Limb (tissue), 2 donors: ENCODE results near the gene PAAF1.

ENCODE experiments used
- DNase-seq, 2 donors: peaks; one replicate each; pipeline ENCODE4 v3.0.0-alpha.2; 2016; ENCODE audit errors: extremely low spot score in 2 of 2

Gene PAAF1, protein sequence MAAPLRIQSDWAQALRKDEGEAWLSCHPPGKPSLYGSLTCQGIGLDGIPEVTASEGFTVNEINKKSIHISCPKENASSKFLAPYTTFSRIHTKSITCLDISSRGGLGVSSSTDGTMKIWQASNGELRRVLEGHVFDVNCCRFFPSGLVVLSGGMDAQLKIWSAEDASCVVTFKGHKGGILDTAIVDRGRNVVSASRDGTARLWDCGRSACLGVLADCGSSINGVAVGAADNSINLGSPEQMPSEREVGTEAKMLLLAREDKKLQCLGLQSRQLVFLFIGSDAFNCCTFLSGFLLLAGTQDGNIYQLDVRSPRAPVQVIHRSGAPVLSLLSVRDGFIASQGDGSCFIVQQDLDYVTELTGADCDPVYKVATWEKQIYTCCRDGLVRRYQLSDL

DNA sequence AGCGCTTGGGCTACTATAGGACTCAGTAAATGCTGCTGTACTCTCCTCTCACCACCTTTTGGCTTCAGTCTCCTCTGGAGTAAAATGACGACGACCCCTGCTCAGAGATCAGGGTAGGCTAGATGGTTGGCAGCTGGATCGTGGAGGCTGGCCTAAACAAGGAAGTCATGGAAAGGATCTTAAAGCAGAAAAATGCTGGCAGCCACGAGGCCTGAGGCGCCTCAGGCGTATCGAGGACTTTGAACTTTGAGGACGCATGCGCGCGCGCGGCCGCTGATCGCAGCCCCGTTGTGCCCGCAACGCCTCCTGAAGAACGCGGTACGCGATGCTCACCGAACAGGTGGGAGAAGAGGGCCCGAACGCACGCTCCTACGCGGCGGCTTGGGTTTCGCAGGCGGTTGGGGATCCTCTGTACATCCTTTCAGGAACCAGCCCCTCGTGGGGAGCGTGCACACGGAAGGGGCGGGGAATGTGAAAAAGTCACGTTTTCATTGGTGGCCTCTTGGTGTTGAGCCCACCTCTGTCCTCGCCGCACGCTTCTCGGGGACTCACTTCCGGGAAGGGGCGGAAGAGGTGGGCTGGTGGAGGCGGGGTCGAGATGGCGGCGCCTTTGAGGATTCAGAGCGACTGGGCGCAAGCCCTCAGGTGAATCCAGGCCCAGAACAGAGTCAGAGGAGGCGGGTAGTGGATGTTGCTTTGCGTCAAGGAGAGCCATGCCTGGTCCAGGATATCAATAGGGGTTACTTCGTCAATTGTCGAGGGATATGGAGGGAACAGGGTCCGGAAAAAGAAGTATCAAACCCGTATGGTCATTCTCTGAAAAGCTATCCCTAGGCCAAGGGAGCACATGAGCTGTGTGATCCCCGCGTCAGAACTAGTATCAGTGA is at the start of gene PAAF1, which contains the start of gene COA4:
Gene PAAF1, plus strand, starts transcription at position 576 of the 887 bp plus-strand sequence. Its CDS starts 23 bp downstream, at position 599.
Gene COA4, minus strand, starts transcription at position 423 of the 887 bp plus-strand sequence. CDS start 3,468 bp downstream, outside the sequence.
- peak; percentile 96 to 98 for DNase-seq

DNA sequence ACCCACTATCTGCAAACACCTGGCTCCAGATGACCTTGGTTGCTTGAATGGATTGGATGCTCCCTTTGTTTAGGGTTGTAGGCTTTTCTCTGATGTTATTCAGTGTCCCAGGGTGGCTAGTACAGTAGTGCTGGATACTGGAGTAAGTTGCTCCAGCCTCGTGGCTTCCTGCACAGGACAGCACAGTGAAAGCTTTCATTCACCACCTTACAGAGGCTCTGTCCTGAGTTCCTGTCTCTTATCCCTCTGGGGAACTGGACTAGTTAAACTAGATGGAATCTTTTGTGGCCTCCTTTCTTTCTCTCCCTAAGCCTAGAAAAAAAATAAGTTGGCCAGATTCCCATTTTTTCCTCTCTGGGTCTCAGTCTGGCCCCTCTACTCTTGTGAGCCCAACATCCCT is 46.5 kb upstream of the PAAF1 start:
- no peak for DNase-seq

DNA sequence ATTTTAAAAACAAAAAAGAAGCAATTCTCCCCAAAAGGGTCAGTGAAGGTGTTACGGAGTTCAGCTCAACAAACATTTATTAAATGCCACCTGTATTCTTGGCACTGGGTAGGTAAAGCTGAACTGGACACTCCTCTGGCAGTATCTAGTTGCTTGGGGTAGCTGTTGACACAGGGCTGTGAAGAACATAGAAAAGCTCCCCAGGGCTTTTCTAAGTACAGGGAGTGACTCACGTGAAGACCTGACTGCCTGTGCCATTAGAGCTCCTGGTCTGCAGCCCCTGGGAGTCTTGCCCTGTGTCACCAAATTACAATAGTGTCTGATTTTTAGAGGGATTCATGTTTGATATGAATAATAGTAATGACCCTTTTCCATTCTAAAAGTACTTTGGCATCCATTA is 43.7 kb upstream of the PAAF1 start:
- DNase-seq = no peak

DNA sequence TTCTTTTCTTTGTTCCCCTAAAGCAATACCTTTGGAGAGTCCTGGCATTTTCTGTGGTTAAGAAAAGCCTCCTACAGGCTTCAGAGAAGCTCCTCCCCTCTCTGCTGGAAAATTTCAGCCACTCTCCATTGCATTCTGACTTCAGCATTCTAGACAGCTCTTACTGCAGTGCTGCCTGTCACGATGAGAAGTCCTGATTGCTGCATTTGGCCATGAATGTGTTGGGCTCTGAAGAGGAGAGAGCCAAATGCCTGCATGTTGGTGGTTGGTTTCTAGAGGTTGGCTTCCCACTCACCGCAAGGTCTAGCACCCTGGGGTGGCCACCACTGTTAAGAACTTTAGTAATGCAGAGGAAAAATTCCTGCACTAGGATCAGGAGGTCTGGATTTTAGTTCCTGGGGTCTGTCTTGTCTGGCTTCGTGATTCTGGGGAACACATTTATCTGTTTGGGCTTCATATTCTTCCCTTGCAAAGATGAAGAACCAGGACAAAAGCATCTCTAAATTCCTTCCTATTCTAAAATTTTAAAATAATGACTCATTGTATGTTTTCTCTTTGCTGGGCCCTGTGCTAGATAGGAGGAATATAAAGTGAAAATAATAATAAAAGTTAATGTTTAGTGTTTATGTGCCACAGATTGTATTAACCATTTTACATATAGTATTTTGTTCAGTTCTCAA is 38.2 kb upstream of the PAAF1 start:
- no peak for DNase-seq

DNA sequence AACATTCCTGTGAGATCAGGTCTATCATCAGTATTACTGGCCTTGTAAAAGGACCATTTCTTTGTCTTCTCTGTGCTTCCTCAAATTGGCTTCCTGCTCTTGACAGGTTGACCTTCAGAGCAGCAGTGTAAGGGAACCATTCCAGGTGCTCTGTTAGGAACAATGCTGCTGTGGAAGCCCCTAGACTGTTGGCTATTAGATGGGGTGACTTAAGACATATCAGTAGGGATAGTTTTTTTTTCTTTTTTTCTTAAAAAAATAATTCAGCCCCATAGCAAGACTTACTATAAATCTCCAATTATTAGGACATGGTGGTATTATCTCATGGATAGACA is 37.7 kb upstream of the PAAF1 start:
- DNase-seq = no peak

DNA sequence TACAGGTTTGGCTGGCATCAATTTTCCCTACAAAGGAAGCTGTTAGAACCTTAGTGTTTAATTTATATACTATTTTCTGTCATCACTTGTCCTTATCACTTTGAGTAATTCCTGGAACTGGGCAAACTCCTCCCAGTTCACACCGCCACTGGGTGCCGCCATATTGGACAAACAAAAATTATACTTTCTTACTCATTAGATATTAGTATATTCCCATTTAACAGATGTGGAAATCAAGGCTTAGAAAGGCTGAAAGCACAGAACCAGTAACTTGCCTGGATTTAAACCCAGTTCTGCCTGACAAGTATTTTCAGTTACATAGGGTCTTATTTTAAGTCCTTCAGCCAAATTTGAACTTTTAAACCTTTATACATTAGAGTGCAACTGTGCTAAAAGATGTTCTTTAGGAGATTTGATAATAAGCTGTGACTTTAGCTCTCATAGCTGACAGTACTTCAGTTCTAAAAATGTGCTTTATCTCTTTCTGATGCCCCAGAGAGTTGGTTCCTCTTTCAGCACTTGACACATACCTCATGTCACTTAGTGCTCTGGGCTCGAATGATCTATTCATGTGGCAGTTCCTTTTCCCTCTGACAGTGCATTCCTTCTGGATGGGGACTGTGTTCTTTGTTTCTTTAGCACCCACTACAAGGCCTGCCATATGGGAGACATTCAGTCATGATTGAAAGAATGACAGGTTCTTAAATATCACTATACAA is 25.6 kb upstream of the PAAF1 start:
- no peak for DNase-seq

DNA sequence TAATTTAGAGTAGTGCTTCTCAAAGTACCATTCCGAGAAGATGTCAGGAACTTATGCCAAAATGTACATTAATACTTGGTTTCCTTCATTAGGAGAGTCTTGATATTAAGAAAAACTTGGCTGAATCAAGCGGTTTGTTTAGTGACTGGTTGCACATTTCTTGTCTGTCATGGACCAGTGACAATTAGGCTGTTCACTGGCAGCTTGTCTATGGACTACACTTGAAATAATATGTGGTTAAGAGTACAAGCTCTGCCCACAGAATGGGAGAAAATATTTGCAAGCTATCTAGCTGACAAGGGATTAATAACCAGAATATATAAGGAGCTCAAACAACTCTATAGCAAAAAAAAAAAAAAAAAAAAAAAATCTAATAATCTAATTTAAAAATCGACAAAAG is 24.8 kb upstream of the PAAF1 start:
- DNase-seq = no peak

DNA sequence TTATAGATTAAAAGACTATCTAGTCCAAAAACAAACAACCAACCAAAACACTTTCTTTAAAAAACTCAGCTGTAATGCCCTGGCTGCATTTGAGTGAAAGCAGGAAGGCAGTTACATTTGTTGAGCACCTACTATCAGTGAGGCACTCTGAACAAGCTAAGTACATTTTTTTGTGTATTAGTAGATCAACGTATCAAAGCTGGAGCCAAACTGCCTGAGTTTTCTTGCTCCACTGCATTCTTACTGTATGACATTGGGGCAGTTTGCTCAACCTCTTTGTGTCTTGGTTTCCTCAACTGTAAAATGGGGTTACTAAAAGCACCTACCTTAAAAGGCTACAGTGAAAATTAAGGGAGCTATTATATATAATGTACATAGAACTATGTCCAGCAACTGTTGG is 22.1 kb upstream of the PAAF1 start:
- DNase-seq = no peak

DNA sequence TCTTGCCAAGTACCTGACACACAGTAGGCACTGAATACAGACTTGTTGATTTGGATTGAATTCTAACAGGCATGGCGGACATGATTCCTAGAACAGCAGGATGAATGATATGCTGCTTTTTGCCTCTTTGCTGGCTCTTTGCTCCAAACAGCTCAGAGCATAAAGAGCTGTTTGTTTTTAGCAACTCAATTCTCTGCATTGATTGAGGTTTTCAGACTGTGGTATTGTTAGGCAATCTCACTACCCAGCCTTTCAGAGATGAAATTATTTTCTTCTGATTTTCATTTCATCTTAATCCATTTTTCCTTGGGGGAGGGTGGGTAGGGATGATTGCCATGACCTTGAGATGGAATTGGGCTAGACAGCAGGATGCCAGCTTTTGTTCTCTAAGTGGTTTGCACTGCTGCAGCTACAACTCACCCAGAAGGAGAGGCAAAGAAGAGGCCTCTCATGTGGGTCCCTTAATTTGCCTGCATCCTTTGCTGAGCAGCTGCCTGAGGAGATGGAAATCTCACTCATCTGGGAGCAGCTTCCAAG is 20.7 kb upstream of the PAAF1 start:
- DNase-seq = no peak

DNA sequence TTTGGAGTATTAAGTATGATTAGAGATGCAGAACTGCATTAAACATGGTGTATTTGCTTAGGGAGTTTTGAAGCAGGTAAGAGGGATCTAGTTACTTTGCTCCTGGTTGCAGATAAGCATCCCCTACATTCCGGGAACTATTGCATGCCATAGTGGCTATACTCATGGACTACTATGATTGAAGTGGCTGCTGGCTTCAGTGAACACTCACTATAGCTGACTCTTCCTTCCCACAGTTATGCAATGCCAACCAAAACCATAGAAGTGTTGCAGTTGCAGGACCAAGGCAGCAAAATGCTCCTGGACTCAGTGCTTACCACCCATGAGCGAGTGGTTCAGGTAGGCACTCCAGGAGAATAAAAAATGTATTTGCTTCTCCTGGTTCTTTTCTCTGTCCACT is 17.1 kb upstream of the PAAF1 start:
- DNase-seq = no peak

DNA sequence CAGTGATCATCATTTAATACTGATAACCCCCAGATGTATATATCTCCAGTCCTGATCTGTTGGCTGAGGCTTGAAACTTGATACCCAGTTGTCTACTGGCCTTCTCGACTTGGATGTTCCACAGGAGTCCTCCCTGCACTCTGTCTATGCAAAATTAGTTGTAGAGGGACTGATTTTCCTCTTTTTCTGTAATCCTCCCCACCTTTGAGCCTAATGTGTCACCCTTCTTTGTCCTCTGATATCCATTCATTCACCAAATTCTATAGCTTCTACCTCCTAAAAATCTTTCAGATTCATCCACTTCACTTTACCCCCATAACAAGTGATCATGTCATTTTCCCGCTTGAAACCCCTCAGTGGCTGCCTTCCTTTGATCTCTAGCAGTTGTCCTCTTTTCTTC is 16.6 kb upstream of the PAAF1 start:
- no peak for DNase-seq

DNA sequence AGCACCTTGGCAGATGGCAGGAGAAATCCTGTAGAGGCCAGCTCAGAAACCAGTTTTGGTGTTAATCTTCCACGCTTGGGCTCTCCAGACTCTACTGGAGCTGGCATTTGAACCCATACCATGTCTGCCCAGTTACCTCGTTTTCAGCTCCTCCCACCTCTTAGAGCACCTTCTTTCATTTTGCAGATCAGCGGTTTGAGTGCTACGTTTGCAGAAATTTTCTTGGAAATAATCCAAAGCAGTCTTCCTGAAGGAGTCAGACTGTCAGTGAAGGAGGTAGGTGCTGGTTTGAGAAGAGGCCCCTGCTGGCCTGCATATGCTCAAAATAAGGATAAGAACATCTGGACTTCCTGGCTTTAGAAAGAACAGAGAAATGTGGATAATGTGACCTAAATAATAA is 13.8 kb upstream of the PAAF1 start:
- no peak for DNase-seq

DNA sequence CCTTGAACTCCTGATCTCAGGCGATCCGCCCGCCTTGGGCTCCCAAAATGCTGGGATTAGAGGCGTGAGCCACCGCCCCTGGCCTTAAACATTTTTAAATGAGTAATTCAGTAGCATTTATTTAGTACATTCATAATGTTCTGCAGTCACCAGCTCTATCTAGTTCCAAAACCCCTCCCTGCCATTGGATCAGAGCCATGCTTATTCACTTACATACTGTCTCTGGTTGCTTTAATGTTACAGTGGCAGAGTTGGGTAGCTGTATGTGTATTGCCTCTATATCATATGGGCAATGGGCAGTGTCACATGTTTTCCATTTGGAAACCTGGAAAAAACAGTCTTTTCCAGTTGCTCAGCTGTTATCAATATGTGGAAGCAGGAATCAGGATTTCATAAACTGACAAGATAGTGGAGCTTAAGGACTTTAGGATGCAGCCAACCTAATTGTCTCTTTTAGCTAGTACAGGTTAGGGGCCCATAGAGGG is 10.7 kb upstream of the PAAF1 start:
- no peak for DNase-seq

DNA sequence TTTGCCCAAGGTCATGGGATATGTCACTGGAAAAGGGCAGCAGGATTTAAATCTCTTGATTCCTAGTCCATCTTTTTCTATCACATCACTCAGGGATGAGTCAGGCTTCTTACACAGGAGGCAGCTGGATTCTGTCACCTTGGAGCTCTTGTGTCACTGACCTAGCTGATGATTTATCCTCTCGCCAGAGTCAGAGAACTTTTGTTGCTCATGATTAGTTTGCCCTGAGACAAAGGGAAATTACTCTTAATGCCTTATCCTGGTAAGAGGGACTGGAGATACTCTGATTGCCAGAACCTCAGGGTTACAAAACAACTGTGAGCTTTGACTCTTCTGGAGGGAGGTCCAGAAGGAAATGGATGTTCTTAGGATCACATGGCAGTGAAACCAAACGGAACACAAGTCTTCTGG is 10.2 kb upstream of the PAAF1 start:
- DNase-seq = no peak

DNA sequence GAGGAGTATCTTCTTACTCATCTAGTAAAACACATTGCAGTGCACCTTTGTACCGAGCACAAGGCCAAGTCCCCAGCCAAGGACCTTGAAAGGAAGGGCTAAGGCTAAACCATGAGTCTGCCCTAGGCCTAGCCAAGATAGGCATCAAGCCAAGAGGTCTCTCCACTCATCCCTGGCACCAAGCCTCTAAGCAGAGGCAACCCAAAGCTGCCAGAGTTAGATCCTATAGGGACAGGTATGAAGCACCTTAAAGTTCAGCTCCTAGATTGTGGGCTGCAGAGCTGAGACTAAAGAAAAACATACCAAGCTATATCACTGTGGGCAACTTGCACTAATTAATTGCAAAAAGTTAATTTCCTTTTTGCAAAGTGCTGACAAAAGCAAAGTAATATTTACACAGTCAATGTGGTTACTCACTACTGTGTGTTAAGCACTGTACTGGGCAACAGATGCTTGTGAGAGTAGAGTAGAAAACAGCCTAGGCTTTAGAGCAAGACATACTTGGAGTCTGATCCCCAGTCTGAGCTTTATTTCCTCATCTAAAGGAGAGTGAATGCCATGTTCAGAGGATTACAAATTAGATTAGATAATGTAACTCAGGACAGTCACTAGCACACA is 7.4 kb upstream of the PAAF1 start:
- no peak for DNase-seq

DNA sequence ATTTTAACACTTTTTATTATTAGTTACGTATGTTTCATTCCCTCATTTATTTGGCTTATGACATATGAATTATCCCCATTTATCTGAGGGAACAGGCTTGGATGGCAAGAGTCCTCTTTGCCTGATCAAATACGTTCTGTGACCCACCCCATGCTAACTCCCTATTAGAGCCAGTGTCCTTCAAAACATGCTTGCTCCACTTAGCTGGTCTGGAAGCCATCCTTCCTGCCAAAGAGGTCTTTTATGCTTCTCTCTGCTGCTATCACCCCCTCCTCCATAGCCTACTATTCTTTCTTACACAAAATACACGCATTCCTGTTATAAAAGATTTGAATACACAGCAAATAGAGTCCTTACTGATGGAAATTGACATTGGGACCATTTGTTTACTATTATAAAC is 6.5 kb upstream of the PAAF1 start:
- DNase-seq = no peak

DNA sequence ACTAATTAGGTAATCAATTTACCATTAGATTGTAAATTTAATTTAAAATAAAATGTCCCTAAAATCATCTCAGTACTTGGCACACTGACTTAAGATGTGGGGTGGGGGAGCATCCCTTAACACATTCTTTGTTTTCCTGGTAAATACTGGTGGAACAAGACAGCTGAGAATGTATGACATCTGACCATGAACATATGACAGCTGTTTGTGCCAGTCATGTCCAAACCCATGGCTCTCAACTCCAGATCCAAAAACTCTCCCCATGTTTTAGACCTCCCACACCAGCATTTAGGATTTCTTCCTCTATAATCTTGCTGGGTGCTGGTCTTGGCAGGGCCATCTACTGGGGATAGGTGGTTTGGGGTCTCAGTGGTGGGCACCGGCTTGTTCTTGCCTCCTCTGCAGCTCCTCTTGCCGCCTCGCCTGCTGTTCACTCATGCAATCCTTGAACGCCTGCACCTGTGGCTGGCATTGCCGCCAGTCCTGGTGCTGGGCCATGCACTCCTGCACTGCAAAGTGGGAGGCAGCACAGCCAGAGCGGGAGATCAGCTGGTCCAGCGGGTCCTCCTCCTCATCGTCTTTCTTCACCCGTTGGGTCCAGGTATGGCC is 3.9 kb upstream of the PAAF1 start:
- peak; percentile 32 to 60 for DNase-seq

DNA sequence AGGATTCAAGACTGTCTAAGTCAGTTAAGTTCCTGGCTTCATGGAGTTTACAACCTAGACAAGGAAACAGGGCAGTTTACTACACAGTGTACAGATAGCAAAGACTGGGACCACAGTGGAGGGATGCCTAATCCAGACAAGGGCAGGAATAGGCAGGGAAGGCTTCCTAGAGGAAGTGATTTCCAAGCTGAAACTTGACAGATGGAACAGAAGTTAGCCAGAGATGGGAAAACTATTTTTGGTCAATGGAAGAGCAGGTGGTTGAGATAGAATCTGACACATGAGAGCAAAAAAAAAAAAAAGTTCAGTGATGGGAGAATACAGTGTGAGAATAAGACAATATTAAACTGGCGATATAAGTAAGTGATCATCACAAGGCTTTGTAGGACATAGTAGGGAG is 1.4 kb upstream of the PAAF1 start:
- DNase-seq = no peak

DNA sequence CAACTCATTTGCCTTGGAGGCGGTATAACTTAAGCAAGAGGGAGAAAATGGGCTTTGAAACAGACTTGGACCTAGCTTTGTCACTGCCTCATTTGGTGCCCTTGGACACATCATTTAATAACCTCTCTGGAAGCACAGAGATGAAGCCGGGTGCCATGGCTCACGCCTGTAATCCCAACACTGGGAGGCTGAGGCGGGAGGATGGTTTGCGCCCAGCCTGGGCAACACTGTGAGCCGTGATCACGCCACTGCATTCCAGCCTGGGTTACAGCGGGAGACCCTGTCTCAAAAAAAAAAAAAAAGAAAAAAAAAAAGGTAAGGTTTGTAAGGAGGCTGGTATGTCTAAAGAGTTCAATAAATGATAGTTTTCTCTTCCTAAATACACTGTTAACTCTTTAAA is 959 bp upstream of the PAAF1 start:
- no peak for DNase-seq

DNA sequence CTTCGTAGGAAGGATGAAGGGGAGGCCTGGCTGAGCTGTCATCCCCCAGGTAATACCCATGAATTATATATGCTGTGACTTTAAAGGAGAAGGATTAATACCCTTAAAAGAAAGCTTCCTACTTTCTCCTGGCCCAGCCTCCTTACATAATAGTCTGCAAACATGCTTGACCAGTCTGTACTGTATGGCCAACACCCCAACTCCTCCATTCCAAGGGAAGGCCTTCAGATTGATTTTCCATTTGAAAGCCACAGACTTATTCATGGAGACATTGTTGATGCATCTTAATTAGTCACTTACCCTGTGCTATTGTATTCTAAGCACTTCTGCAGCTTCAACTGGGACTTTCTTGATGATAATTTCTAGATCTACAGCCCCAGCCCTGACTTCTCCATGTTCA is 2.0 kb downstream of the PAAF1 start:
- no peak for DNase-seq
